Activated T-helper 2 cell treated with anti-CD3 and anti-CD28 coated beads, Interferon-gamma antibody, Interleukin-2, Interleukin-4, amounts not matched to agents 10 μg/mL and 5 μg/mL and 100 μg/mL, durations not matched to agents 14 hours and 24 hours and 36 hours (primary cell): ENCODE measurements around the gene CHPF2. TPM values are rescaled to one million over a fixed set of nuclear protein-coding genes. Genes with fewer than 3 reads are reported as not detected.
A peak's percentile ranks its signal among the peaks of the same experiment; 100 is the strongest.

Experiments
- DNase-seq: peaks from one replicate; pipeline ENCODE4 v3.0.0; 2021; ENCODE audit warnings: low spot score
- H3K27ac Mint-ChIP-seq: one replicate; pipeline ENCODE4 v1.8.0; 2021; ENCODE audit warnings: mixed read lengths
- H3K27me3 Mint-ChIP-seq: one replicate; pipeline ENCODE4 v1.8.0; 2021; ENCODE audit warnings: low read depth, mixed read lengths
- H3K36me3 Mint-ChIP-seq: one replicate; pipeline ENCODE4 v1.8.0; 2021; ENCODE audit warnings: low read depth, mixed read lengths
- H3K4me1 Mint-ChIP-seq: one replicate; pipeline ENCODE4 v1.8.0; 2021; ENCODE audit warnings: low read depth, mixed read lengths
- H3K4me3 Mint-ChIP-seq: one replicate; pipeline ENCODE4 v1.8.0; 2021; ENCODE audit warnings: low read depth, mild to moderate bottlenecking, moderate library complexity, mixed read lengths
- H3K9me3 Mint-ChIP-seq: one replicate; pipeline ENCODE4 v1.8.0; 2021; ENCODE audit warnings: mixed read lengths
- intact Hi-C: fragments of 100-400 bp; cut with micrococcal nuclease; formaldehyde crosslinking; loops from one replicate; pipeline ENCODE4 v1.15.1; 2023
- total RNA-seq: library from RNA; stranded (reverse); gene quantifications from 2 replicates; pipeline ENCODE4 v1.2.3, GENCODE V29; 2022

Gene CHPF2
- total RNA-seq, 1 donor from 2014 or later, result 46.0 TPM

GRCh38 chr7:151239837-151240459 is 7.7 kb downstream of the CHPF2 start:
- H3K9me3 Mint-ChIP-seq, result no peaks in the 10 kb centered on the region
- H3K27ac Mint-ChIP-seq, result no peak overlapping the region
- peaks cover 26% of the 10 kb centered on the region for H3K36me3 Mint-ChIP-seq
- no peak overlapping the region for H3K4me3 Mint-ChIP-seq
- peaks cover 19% of the 10 kb centered on the region for H3K4me1 Mint-ChIP-seq
- intact Hi-C loops, result loop anchor here (5.0 kb wide), 1 partner anchor 223 kb away; no protein-coding TSS in a partner anchor
- peaks cover 6% of the 10 kb centered on the region for H3K27me3 Mint-ChIP-seq
- no peak for DNase-seq

GRCh38 chr7:151240536-151240935 is 8.3 kb downstream of the CHPF2 start:
- Mint-ChIP-seq H3K9me3 (no peaks in the 10 kb centered on the region), H3K27me3 (peaks cover 6% of the 10 kb centered on the region), H3K4me1 (peaks cover 19% of the 10 kb centered on the region), H3K36me3 (peaks cover 21% of the 10 kb centered on the region), H3K4me3 (no peak overlapping the region), H3K27ac (no peak overlapping the region)
- intact Hi-C loops, result loop anchor here (5.0 kb wide), 1 partner anchor 223 kb away; no protein-coding TSS in a partner anchor
- no peak for DNase-seq

DNA sequence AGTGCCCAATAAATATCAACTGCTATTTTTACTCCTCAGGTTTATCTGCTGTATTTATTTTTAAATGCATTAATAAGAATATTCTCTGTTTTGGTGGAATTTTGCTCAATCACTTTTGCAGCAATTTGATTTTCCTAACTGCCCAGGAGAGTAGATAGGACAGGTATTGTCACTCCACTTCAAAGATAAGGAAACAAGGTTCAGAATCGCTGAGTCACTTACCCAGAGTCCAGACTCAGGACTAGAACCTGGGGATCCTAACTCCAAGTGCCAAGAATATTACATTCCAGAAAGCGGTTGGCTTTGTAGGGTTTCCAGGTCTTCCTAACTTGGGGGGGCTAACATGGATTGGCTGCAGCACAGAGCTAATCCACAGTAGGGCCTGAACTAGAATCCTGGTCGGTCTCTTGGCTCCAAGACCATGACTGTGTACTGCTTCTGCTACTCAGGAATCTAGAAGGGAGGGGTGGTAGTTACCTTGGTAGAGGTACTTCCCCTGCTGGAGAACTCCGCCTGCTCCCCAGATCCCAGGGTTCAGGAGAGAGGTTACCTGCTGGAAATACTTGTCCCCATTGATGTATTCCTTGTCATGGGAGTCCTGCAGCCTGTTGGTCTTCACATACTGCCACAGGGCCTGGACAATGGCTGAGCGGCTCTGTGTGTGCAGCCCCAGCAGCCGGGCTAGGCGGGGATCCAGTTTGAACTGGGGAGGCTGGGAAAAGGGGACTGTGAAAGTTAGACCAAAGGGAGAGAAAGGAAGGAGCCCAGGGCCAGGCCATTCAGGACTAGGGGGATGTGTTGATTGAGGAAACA is 8.9 kb downstream of the CHPF2 start:
- no peak for DNase-seq
- H3K9me3 Mint-ChIP-seq, result no peaks in the 10 kb centered on the region
- H3K27me3 Mint-ChIP-seq, result peaks cover 10% of the 10 kb centered on the region
- intact Hi-C loops, result loop anchor here (5.0 kb wide), 1 partner anchor 224 kb away; no protein-coding TSS in a partner anchor
- no peak overlapping the region for H3K4me3 Mint-ChIP-seq
- H3K27ac Mint-ChIP-seq, result no peak overlapping the region
- peaks cover 17% of the 10 kb centered on the region for H3K36me3 Mint-ChIP-seq
- peaks cover 19% of the 10 kb centered on the region for H3K4me1 Mint-ChIP-seq

GRCh38 chr7:151241755-151242096 is 9.4 kb downstream of the CHPF2 start:
- no peak overlapping the region for H3K27ac Mint-ChIP-seq
- H3K4me3 Mint-ChIP-seq, result no peak overlapping the region
- DNase-seq, result no peak
- no peaks in the 10 kb centered on the region for H3K9me3 Mint-ChIP-seq
- peaks cover 19% of the 10 kb centered on the region for H3K4me1 Mint-ChIP-seq
- peaks cover 15% of the 10 kb centered on the region for H3K27me3 Mint-ChIP-seq
- intact Hi-C loops, result loop anchor here (5.0 kb wide), 1 partner anchor 224 kb away; no protein-coding TSS in a partner anchor
- H3K36me3 Mint-ChIP-seq, result peaks cover 13% of the 10 kb centered on the region

- Mint-ChIP-seq H3K27ac (no peak overlapping the region), H3K9me3 (no peaks in the 10 kb centered on the region), H3K36me3 (peaks cover 8% of the 10 kb centered on the region), H3K4me3 (no peak overlapping the region), H3K27me3 (peaks cover 22% of the 10 kb centered on the region), H3K4me1 (peaks cover 19% of the 10 kb centered on the region)
- DNase-seq, result no peak
- intact Hi-C loops, result loop anchor here (1.0 to 5.0 kb wide), 2 partner anchors 9 to 225 kb away; no protein-coding TSS in a partner anchor
These were observed 10.1 kb downstream of the CHPF2 start for GRCh38 chr7:151242159-151243044.

- H3K4me1 Mint-ChIP-seq, result peaks cover 19% of the 10 kb centered on the region
- DNase-seq, result no peak
- H3K4me3 Mint-ChIP-seq, result no peak overlapping the region
- intact Hi-C loops, result loop anchor here (1.0 to 5.0 kb wide), 2 partner anchors 10 to 226 kb away; no protein-coding TSS in a partner anchor
- peaks cover 28% of the 10 kb centered on the region for H3K27me3 Mint-ChIP-seq
- H3K9me3 Mint-ChIP-seq, result no peaks in the 10 kb centered on the region
- H3K36me3 Mint-ChIP-seq, result peaks cover 8% of the 10 kb centered on the region
- no peak overlapping the region for H3K27ac Mint-ChIP-seq
These were observed 10.7 kb downstream of the CHPF2 start for GRCh38 chr7:151243045-151243349.

DNA sequence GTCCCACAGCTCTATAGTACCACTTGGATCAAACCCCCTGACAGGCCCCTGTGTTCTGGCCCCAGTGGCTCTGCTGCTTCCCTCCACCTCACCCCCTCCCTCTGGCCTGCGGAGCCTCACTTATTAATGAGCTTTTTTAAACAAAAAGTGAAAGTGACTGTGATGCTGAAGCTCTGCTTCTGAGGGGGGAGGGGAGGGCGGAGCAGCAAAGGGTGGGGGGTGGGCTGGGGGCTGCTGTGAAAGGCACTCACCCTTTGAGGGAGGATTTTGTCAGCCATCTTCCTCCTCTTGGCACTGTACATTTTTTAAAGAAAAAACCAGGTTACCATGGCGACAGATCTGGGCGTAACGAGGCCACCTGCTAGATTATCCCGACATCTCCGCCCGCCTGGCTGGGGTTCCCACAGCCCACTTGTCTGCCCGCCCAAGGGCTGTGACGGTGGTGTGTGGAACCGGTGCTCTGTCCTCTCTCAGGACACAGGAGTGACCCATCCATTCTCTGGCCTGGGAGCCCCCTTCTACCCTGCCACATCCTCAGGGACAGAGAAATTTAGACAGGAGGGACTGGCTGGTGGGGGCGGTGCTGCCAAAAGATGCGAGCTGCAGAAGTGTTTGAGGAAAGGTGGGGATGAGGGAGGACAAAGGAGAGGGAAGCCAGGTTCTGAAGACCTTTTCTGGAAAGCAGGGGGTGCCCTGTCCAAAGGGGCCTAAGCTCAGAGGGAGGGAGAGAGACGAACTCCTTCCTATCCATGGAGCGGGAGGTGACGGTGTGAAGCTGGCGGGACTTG is 11.3 kb downstream of the CHPF2 start:
- intact Hi-C loops, result loop anchor here (1.0 to 5.0 kb wide), 2 partner anchors 10 to 226 kb away; no protein-coding TSS in a partner anchor
- Mint-ChIP-seq H3K4me3 (peak overlapping the region; percentile 15), H3K27ac (no peak overlapping the region), H3K9me3 (no peaks in the 10 kb centered on the region), H3K4me1 (peaks cover 22% of the 10 kb centered on the region), H3K36me3 (peaks cover 8% of the 10 kb centered on the region), H3K27me3 (peaks cover 31% of the 10 kb centered on the region)
- peak; percentile 44 for DNase-seq

DNA sequence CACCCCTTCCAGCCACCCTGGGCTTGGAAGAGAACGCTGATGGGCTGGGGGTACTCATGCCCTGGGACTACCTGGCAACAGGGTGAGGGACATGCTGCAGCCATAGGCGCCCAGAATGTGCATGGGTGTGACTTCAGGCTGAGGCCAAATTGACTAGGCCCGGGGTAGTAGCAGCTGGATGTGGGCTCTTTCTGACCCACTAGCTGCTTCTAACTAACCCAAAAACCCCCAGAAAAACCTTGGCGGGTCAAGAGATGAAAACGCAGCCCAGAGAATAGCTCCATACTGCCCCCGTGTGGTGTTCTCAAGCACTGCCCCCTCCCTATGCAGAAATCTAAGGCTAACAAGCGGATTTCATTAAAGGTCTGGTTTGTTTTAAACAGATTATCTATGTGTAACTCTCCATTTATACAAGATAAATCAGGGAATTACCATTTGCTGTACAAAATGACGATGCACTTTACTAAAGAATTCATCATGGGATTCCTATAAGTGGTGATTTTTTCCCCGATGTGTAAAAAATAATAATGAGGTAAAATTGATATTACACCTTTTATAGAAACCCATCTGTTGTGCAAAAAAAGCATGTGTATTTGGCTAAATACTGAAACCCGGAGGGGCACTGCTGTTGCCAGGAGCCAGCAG is 12.0 kb downstream of the CHPF2 start:
- Mint-ChIP-seq H3K9me3 (no peaks in the 10 kb centered on the region), H3K27me3 (peaks cover 35% of the 10 kb centered on the region), H3K36me3 (peaks cover 8% of the 10 kb centered on the region), H3K4me1 (peaks cover 24% of the 10 kb centered on the region), H3K4me3 (peak overlapping the region; percentile 30), H3K27ac (no peak overlapping the region)
- intact Hi-C loops, result loop anchor here (5.0 kb wide), 1 partner anchor 227 kb away; no protein-coding TSS in a partner anchor
- peak; percentile 48 for DNase-seq

DNA sequence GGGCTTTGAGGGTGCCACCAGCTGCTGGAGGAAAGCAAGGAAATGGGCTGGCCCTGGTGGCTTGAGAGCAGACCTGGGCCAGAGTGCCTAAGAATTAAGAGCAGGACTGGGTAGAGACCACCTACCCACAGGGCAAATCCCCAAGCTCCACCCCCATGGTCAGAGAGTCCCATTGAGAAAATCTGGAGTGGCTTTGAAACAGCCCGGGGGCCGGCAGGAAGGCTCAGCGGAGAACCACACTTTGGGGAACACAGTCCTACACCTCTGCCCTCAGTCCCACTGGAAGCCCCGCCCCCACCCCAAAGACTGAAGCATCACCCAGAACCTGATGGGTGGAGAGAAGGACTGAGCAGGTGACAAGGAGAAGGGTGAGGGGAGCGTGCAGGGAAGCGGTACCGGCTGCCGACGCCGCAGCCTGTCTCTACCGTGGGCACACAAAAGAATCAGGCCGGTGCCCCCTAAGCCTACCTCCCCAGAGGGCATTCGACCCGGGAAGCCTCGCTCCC is 12.6 kb downstream of the CHPF2 start:
- Mint-ChIP-seq H3K27me3 (peaks cover 39% of the 10 kb centered on the region), H3K27ac (no peak overlapping the region), H3K4me3 (peak overlapping the region; percentile 13), H3K4me1 (peaks cover 25% of the 10 kb centered on the region), H3K9me3 (no peaks in the 10 kb centered on the region), H3K36me3 (peaks cover 5% of the 10 kb centered on the region)
- no peak for DNase-seq
- intact Hi-C loops, result loop anchor here (1.0 to 5.0 kb wide), 3 partner anchors 58 to 228 kb away; partner anchors contain the start of gene GBX1

DNA sequence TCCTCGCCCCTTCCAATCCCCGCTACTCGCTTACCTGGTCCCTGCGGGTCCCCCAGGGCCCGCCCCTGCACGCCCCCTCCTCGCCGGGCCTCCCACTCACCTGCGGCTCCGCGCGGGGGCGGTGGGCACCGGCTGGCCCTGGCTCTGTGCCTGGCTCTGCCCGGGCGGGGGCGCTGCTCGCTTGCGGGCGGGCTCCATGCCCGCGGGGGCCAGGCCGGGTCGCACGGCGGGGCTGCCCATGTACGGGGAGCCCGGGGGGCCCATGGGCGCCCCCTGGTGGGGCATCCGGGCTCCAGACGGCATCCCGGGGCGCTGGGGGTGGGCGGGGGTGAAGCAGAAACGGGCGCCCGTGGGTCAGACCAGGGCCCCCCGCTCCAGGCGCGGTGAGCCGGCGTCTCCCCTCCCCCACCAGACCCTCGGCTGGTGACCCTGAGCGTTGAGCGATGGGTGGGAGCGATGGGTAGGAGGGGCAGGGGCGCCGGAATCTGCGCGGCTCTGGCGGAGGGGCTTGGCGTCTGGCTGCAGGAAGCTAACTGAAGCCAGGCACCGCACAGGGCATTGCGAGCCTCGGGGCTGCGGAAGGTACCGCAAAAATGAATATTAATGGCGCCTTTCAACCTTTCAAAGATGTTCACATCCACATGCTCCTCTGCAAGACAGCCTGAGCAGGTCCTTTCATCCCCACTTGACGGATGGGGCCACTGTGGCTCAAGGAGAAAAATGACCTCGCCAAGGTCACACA is 13.2 kb downstream of the CHPF2 start:
- H3K4me3 Mint-ChIP-seq, result no peak overlapping the region
- peaks cover 25% of the 10 kb centered on the region for H3K4me1 Mint-ChIP-seq
- DNase-seq, result peak; percentile 45
- intact Hi-C loops, result loop anchor here (1.0 to 5.0 kb wide), 2 partner anchors 58 to 78 kb away; partner anchors contain the start of gene GBX1
- H3K9me3 Mint-ChIP-seq, result no peaks in the 10 kb centered on the region
- H3K27ac Mint-ChIP-seq, result no peak overlapping the region
- no peaks in the 10 kb centered on the region for H3K36me3 Mint-ChIP-seq
- H3K27me3 Mint-ChIP-seq, result peaks cover 45% of the 10 kb centered on the region
